H1 (cell line): ENCODE results near the gene TMEM38A. TPM values are rescaled to one million over a fixed set of nuclear protein-coding genes. Genes with fewer than 3 reads are reported as not detected.

ENCODE experiments used
- CTCF ChIA-PET: fragments of 300-600 bp; sonication (Branson Sonifier 250); formaldehyde crosslinking; loops from one replicate; lab custom pipeline; 2021; ENCODE audit not compliant: partially characterized antibody; lab: Charles Lee
- POLR2A ChIA-PET: fragments of 300-600 bp; sonication (Branson Sonifier 250); formaldehyde crosslinking; loops from one replicate; lab custom pipeline; 2021; ENCODE audit warnings: inconsistent platforms; ENCODE audit not compliant: partially characterized antibody; lab: Charles Lee
- DNase-seq, 2 experiments: peaks; one replicate each; pipeline versions ENCODE4 v3.0.0 to v3.0.0-alpha.2; 2010 to 2022; ENCODE audit warnings: low spot score in 2 of 2, low read depth in 1 of 2, mixed read lengths in 1 of 2
- FAIRE-seq: peaks from 2 replicates; lab custom pipeline; 2011; peaks lifted over from hg19 to GRCh38; lab: Jason Lieb, UNC
- H2AFZ ChIP-seq: 2 replicates; pipeline ENCODE4 v1.8.1; 2012; ENCODE audit warnings: low read length, inconsistent platforms
- H2AK5ac ChIP-seq: 2 replicates; pipeline ENCODE4 v1.6.1; 2013; ENCODE audit warnings: low read depth, low read length
- H2BK120ac ChIP-seq: replicated peaks from 2 replicates; pipeline ENCODE3; 2013; ENCODE audit warnings: low read depth, low read length, inconsistent platforms
- H2BK12ac ChIP-seq: 2 replicates; pipeline ENCODE4 v1.6.1; 2013; ENCODE audit warnings: low read depth, low read length
- H2BK15ac ChIP-seq: 2 replicates; pipeline ENCODE4 v1.6.1; 2013; ENCODE audit warnings: low read length
- H2BK20ac ChIP-seq: 2 replicates; pipeline ENCODE4 v1.6.1; 2013; ENCODE audit warnings: low read length
- H2BK5ac ChIP-seq: 2 replicates; pipeline ENCODE4 v1.6.1; 2013; ENCODE audit warnings: low read depth, low read length
- H3K14ac ChIP-seq: 2 replicates; pipeline ENCODE4 v1.6.1; 2013; ENCODE audit warnings: inconsistent platforms; ENCODE audit not compliant: insufficient read length
- H3K18ac ChIP-seq: 2 replicates; pipeline ENCODE4 v1.6.1; 2013; ENCODE audit warnings: low read length; ENCODE audit errors: extremely low read depth
- H3K23ac ChIP-seq: 2 replicates; pipeline ENCODE4 v1.6.1; 2013; ENCODE audit warnings: inconsistent platforms; ENCODE audit not compliant: insufficient read length
- H3K23me2 ChIP-seq: 2 replicates; pipeline ENCODE4 v1.6.1; 2013; ENCODE audit warnings: low read depth, low read length
- H3K27ac ChIP-seq: 2 replicates; pipeline ENCODE4 v1.6.1; 2011; ENCODE audit warnings: low read depth, low read length, inconsistent platforms
- H3K27me3 ChIP-seq, 4 experiments: replicated peaks in 1 of 4; 1 replicate in 1 of 4; 2 replicates in 3 of 4; pipeline versions ENCODE4 v1.6.1 to v1.8.1; 2011 to 2013; ENCODE audit warnings: low read length in 3 of 4, mild to moderate bottlenecking in 3 of 4, inconsistent platforms in 2 of 4, mixed read lengths in 2 of 4, moderate library complexity in 1 of 4; ENCODE audit not compliant: control insufficient read depth in 3 of 4, insufficient read depth in 3 of 4; ENCODE audit errors: extremely low read depth in 1 of 4
- H3K36me3 ChIP-seq, 4 experiments: 2 replicates each; pipeline versions ENCODE4 v1.6.1 to v1.8.1; 2011 to 2013; ENCODE audit warnings: mild to moderate bottlenecking in 4 of 4, low read length in 3 of 4, moderate library complexity in 2 of 4, control low read depth in 1 of 4, inconsistent platforms in 1 of 4; ENCODE audit not compliant: insufficient read depth in 4 of 4, control insufficient read depth in 2 of 4
- H3K4ac ChIP-seq: replicated peaks from 2 replicates; pipeline ENCODE3; 2013; ENCODE audit warnings: low read length, low read depth, mixed read lengths, inconsistent platforms; ENCODE audit not compliant: insufficient read length
- H3K4me1 ChIP-seq, 4 experiments: replicated peaks in 1 of 4; 1 replicate in 1 of 4; 2 replicates in 3 of 4; pipeline versions ENCODE4 v1.6.1 to v1.8.1; 2011 to 2013; ENCODE audit warnings: low read length in 3 of 4, inconsistent platforms in 2 of 4, mixed read lengths in 1 of 4; ENCODE audit not compliant: insufficient read depth in 4 of 4, control insufficient read depth in 3 of 4
- H3K4me2 ChIP-seq, 2 experiments: 2 replicates each; pipeline versions ENCODE4 v1.6.1 to v1.8.1; 2011 to 2013; ENCODE audit warnings: low read depth in 2 of 2, low read length in 2 of 2, control low read depth in 1 of 2, inconsistent platforms in 1 of 2, mild to moderate bottlenecking in 1 of 2; ENCODE audit not compliant: insufficient read depth in 1 of 2
- H3K4me3 ChIP-seq, 4 experiments: fragments of 200-600, 300-600 bp in 1 of 4; sonication (generic), shearing (Covaris generic), sonication (Bioruptor Twin) in 1 of 4; 2 replicates each; pipeline versions ENCODE4 v1.5.1 to v1.8.1; 2011 to 2016; ENCODE audit warnings: low read length in 4 of 4, low read depth in 3 of 4, control low read depth in 2 of 4, inconsistent platforms in 2 of 4, mild to moderate bottlenecking in 2 of 4, mixed read lengths in 1 of 4, moderate library complexity in 1 of 4; ENCODE audit not compliant: insufficient read depth in 2 of 4; ENCODE audit errors: extremely low read depth in 1 of 4
- H3K56ac ChIP-seq: replicated peaks from 2 replicates; pipeline ENCODE3; 2013; ENCODE audit warnings: low read depth, mild to moderate bottlenecking, mixed read lengths, low read length, inconsistent platforms; ENCODE audit not compliant: insufficient read length
- H3K79me1 ChIP-seq: 2 replicates; pipeline ENCODE4 v1.6.1; 2013; ENCODE audit warnings: low read depth, low read length, control low read depth
- H3K79me2 ChIP-seq, 2 experiments: 2 replicates each; pipeline versions ENCODE4 v1.6.1 to v1.8.1; 2012 to 2013; ENCODE audit warnings: low read length in 2 of 2, mild to moderate bottlenecking in 2 of 2, inconsistent platforms in 1 of 2; ENCODE audit not compliant: insufficient read depth in 2 of 2, control insufficient read depth in 1 of 2
- H3K9ac ChIP-seq, 4 experiments: replicated peaks in 1 of 4; 1 replicate in 1 of 4; 2 replicates in 3 of 4; pipeline versions ENCODE4 v1.6.1 to v1.8.1; 2011 to 2013; ENCODE audit warnings: low read depth in 3 of 4, low read length in 3 of 4, control low read depth in 2 of 4, mild to moderate bottlenecking in 2 of 4, moderate library complexity in 2 of 4, inconsistent platforms in 1 of 4; ENCODE audit errors: extremely low read depth in 1 of 4
- H3K9me3 ChIP-seq, 2 experiments: 2 replicates each; pipeline versions ENCODE4 v1.6.1 to v1.8.1; 2012 to 2013; ENCODE audit warnings: mild to moderate bottlenecking in 2 of 2, moderate library complexity in 2 of 2, control low read depth in 1 of 2, inconsistent platforms in 1 of 2, low read depth in 1 of 2, low read length in 1 of 2, mixed read lengths in 1 of 2; ENCODE audit not compliant: insufficient read depth in 2 of 2
- H4K20me1 ChIP-seq, 2 experiments: replicated peaks in 1 of 2; 2 replicates each; pipeline versions ENCODE3 to v1.8.1; 2011 to 2013; ENCODE audit warnings: inconsistent platforms in 2 of 2, low read length in 2 of 2, mild to moderate bottlenecking in 1 of 2; ENCODE audit not compliant: insufficient read depth in 2 of 2, control insufficient read depth in 1 of 2
- H4K5ac ChIP-seq: 2 replicates; pipeline ENCODE4 v1.6.1; 2013; ENCODE audit warnings: low read length, low read depth, mixed read lengths, inconsistent platforms; ENCODE audit not compliant: insufficient read length
- H4K8ac ChIP-seq: 2 replicates; pipeline ENCODE4 v1.8.0; 2013; ENCODE audit warnings: mild to moderate bottlenecking, moderate library complexity, low read length, inconsistent platforms; ENCODE audit not compliant: insufficient read depth; ENCODE audit errors: extremely low read depth
- H4K91ac ChIP-seq: replicated peaks from 2 replicates; pipeline ENCODE3; 2013; ENCODE audit warnings: low read length, mixed read lengths, inconsistent platforms; ENCODE audit not compliant: insufficient read length
- CHD1 ChIP-seq: IDR thresholded peaks from 2 replicates; pipeline ENCODE4 v1.6.1; 2012; ENCODE audit warnings: low read depth, low read length, improper control_type of control experiment
- CTCF ChIP-seq, 3 experiments: IDR thresholded peaks; 1 replicate in 2 of 3; 2 replicates in 1 of 3; pipeline versions ENCODE4 v1.5.1 to v1.6.1; 2011; ENCODE audit warnings: low read length in 3 of 3, mild to moderate bottlenecking in 3 of 3, inconsistent platforms in 2 of 3, low read depth in 1 of 3, moderate library complexity in 1 of 3; ENCODE audit not compliant: insufficient read depth in 1 of 3; ENCODE audit errors: control extremely low read depth in 1 of 3
- KDM5A ChIP-seq: fragments of 200-600 bp; IDR thresholded peaks from 2 replicates; pipeline ENCODE4 v1.7.1; 2012; ENCODE audit warnings: mild to moderate bottlenecking, low read length, inconsistent platforms, mixed read lengths
- MAX ChIP-seq: IDR thresholded peaks from 2 replicates; pipeline ENCODE4 v1.6.1; 2012; ENCODE audit warnings: inconsistent platforms
- WGBS, 2 experiments: shearing (Covaris generic) in 1 of 2; methylation state at CpG; one replicate each; pipeline versions ENCODE4 v1.1.6 to v1.1.7; 2013 to 2015; ENCODE audit warnings: low lambda C conversion rate in 2 of 2, mixed read lengths in 2 of 2, inconsistent platforms in 1 of 2, low coverage in 1 of 2, missing lambda C conversion rate in 1 of 2; ENCODE audit not compliant: insufficient replicate concordance in 2 of 2, insufficient coverage in 1 of 2, insufficient read length in 1 of 2; ENCODE audit errors: extremely low coverage in 1 of 2, missing lambda C conversion rate in 1 of 2; 5-methylcytosine and 5-hydroxymethylcytosine counted together
- polyA plus RNA-seq, 7 experiments: library from polyadenylated mRNA; depleted of rRNA in 3 of 7; stranded (reverse) in 5 of 7; unstranded in 2 of 7; fragments of >200 nt in 5 of 7; fragments of 200-250 nt in 2 of 7; gene quantifications; 1 replicate in 5 of 7; 2 replicates in 1 of 7; 4 replicates in 1 of 7; pipeline versions ENCODE4 v1.2.1 to v1.2.3, GENCODE V29; 2011 to 2013; ENCODE audit warnings: missing spikeins in 2 of 7, mixed read lengths in 2 of 7
- total RNA-seq: library from RNA; stranded (reverse); fragmentation: NEBNext Ultra II Directional; extraction: Animal tissue kit (Norgen Biotek cat#: 25700); gene quantifications from 2 replicates; pipeline ENCODE4 v1.2.1, GENCODE V29; 2021

Gene TMEM38A
- total and polyA plus RNA-seq, 2 of the 8 experiments (the other 6 are each of a cell fraction or from before 2014, with no cell fraction given), result 8.9 to 9.2 TPM

- Histone ChIP-seq H3K56ac (no peak overlapping the region), H3K36me3 (peaks cover 21 to 61% (median 45%) of the 10 kb centered on the region in 4 experiments), H2BK120ac (no peak overlapping the region), H2AFZ (no peak overlapping the region), H3K4ac (no peak overlapping the region), H3K23me2 (no peaks in the 10 kb centered on the region), H3K9ac (no peak overlapping the region), H3K9me3 (no peaks in the 10 kb centered on the region), H3K4me3 (no peak overlapping the region), H3K79me1 (peaks cover 3% of the 10 kb centered on the region; the same call in 1 of the 2 replicates), H3K18ac (no peak overlapping the region), H4K8ac (no peak overlapping the region), H4K5ac (no peak overlapping the region), H2BK15ac (no peak overlapping the region), H3K27me3 (no peaks in the 10 kb centered on the region), H3K79me2 (peaks cover 3 to 60% of the 10 kb centered on the region in 2 experiments), H3K23ac (no peak overlapping the region), H4K91ac (no peak overlapping the region), H2BK12ac (no peak overlapping the region), H4K20me1 (peaks cover 2 to 10% of the 10 kb centered on the region in 2 experiments), H2BK20ac (no peak overlapping the region), H2BK5ac (no peak overlapping the region), H3K14ac (no peak overlapping the region), H3K27ac (no peak overlapping the region), H3K4me1 (no peaks in the 10 kb centered on the region), H3K4me2 (no peak overlapping the region), H2AK5ac (no peak overlapping the region)
- WGBS, 2 experiments, result 95% methylated on average over 10 of the region's 10 CpGs; no CpG with 5 or more reads in 1 of the 2 experiments
- ChIA-PET CTCF (interaction anchor here (0.9 kb wide), 1 partner anchor 15 kb away, joined by 3 read pairs; no protein-coding TSS in a partner anchor), POLR2A (interaction anchor here (0.6 kb wide), 1 partner anchor 78 kb away, joined by 3 read pairs; no protein-coding TSS in a partner anchor)
- FAIRE-seq (no peak), DNase-seq (no peak)
- TF ChIP-seq CHD1 (no peak), CTCF (IDR thresholded peaks at IDR 0.05; ENCODE audit: control extremely low read depth in 1 of 3, insufficient read depth in 1 of 3, low read depth in 1 of 3, low read length in 3 of 3) (no peak), KDM5A (no peak), MAX (no peak)
Measured at GRCh38 chr19:16641695-16642094, 19.2 kb upstream of the TMEM38A start.
